ENCODE data around the gene EVL. TPM values are rescaled to one million over a fixed set of nuclear protein-coding genes. Genes with fewer than 3 reads are reported as not detected.

EVL gene
- total and polyA plus RNA-seq, 2 donors from 2014 or later = 54.8 to 84.1 TPM

- H3K36me3 ChIP-seq (ENCODE audit: control insufficient read depth in 2 of 3, insufficient read depth in 3 of 3, low read length in 3 of 3) = no peaks in the 10 kb centered on the region
- H3K4me3 ChIP-seq (ENCODE audit: low read length in 3 of 3) = no peak overlapping the region
- intact Hi-C loops (cut with DNase I) = loop anchor here (5.0 kb wide), 1 partner anchor 123 kb away; no protein-coding TSS in a partner anchor
- H3K27me3 ChIP-seq (ENCODE audit: control insufficient read depth, insufficient read depth, low read length) = no peaks in the 10 kb centered on the region
- peaks cover 0 to 25% (median 5%) of the 10 kb centered on the region in 3 donors for H3K4me1 ChIP-seq (ENCODE audit: control insufficient read depth in 2 of 3, insufficient read depth in 2 of 3, low read depth in 1 of 3, low read length in 3 of 3)
- no peaks in the 10 kb centered on the region for H3K9me3 ChIP-seq (ENCODE audit: control insufficient read depth in 2 of 3, insufficient read depth in 1 of 3, low read length in 3 of 3)
- no peak for TF ChIP-seq CTCF (IDR thresholded peaks at IDR 0.05; ENCODE audit: borderline replicate concordance, extremely low read depth, insufficient read depth)
- no peak overlapping the region for H3K27ac ChIP-seq (ENCODE audit: low read depth in 2 of 2, low read length in 2 of 2)
- H3K9ac ChIP-seq (ENCODE audit: low read length in 3 of 3) = no peak overlapping the region
- FAIRE-seq = no peak
- DNase-seq = peak in 1 of 5 donors; percentile 39
Measured at GRCh38 chr14:100105357-100106169, 40.3 kb downstream of the EVL start.

GRCh38 chr14:100106250-100107112, 41.3 kb downstream of the EVL start:
- DNase-seq (peak in 1 of 5 donors; percentile 51), FAIRE-seq (no peak)
- no peak overlapping the region for H3K27ac ChIP-seq (ENCODE audit: low read depth in 2 of 2, low read length in 2 of 2)
- no peaks in the 10 kb centered on the region for H3K27me3 ChIP-seq (ENCODE audit: control insufficient read depth, insufficient read depth, low read length)
- no peaks in the 10 kb centered on the region for H3K9me3 ChIP-seq (ENCODE audit: control insufficient read depth in 2 of 3, insufficient read depth in 1 of 3, low read length in 3 of 3)
- H3K36me3 ChIP-seq (ENCODE audit: control insufficient read depth in 2 of 3, insufficient read depth in 3 of 3, low read length in 3 of 3) = no peaks in the 10 kb centered on the region
- H3K4me1 ChIP-seq (ENCODE audit: control insufficient read depth in 2 of 3, insufficient read depth in 2 of 3, low read depth in 1 of 3, low read length in 3 of 3) = peaks cover 0 to 25% (median 5%) of the 10 kb centered on the region in 3 donors
- intact Hi-C loops (cut with DNase I) = loop anchor here (5.0 kb wide), 1 partner anchor 124 kb away; no protein-coding TSS in a partner anchor
- no peak for TF ChIP-seq CTCF (IDR thresholded peaks at IDR 0.05; ENCODE audit: borderline replicate concordance, extremely low read depth, insufficient read depth)
- no peak overlapping the region for H3K4me3 ChIP-seq (ENCODE audit: low read length in 3 of 3)
- H3K9ac ChIP-seq (ENCODE audit: low read length in 3 of 3) = no peak overlapping the region

GRCh38 chr14:100107236-100107635, 42.0 kb downstream of the EVL start:
- no peak overlapping the region for H3K4me3 ChIP-seq (ENCODE audit: low read length in 3 of 3)
- FAIRE-seq (no peak), DNase-seq (peak in 1 of 5 donors; percentile 11)
- no peaks in the 10 kb centered on the region for H3K9me3 ChIP-seq (ENCODE audit: control insufficient read depth in 2 of 3, insufficient read depth in 1 of 3, low read length in 3 of 3)
- H3K27me3 ChIP-seq (ENCODE audit: control insufficient read depth, insufficient read depth, low read length) = no peaks in the 10 kb centered on the region
- no peaks in the 10 kb centered on the region for H3K36me3 ChIP-seq (ENCODE audit: control insufficient read depth in 2 of 3, insufficient read depth in 3 of 3, low read length in 3 of 3)
- H3K9ac ChIP-seq (ENCODE audit: low read length in 3 of 3) = no peak overlapping the region
- H3K4me1 ChIP-seq (ENCODE audit: control insufficient read depth in 2 of 3, insufficient read depth in 2 of 3, low read depth in 1 of 3, low read length in 3 of 3) = peaks cover 0 to 23% (median 5%) of the 10 kb centered on the region in 3 donors
- intact Hi-C loops (cut with DNase I) = loop anchor here (5.0 kb wide), 1 partner anchor 125 kb away; no protein-coding TSS in a partner anchor
- no peak overlapping the region for H3K27ac ChIP-seq (ENCODE audit: low read depth in 2 of 2, low read length in 2 of 2)
- no peak for TF ChIP-seq CTCF (IDR thresholded peaks at IDR 0.05; ENCODE audit: borderline replicate concordance, extremely low read depth, insufficient read depth)
